GM23338 (cell line): Measurements from ENCODE around the gene RAB3IL1. TPM values are rescaled to one million over a fixed set of nuclear protein-coding genes. Genes with fewer than 3 reads are reported as not detected.

ENCODE experiments used
- ATAC-seq: fragments of 200-7000 bp; cut with Tn5 transposase; 3 replicates; pipeline ENCODE4 v1.9.1; 2020
- DNase-seq: peaks from one replicate; pipeline ENCODE4 v3.0.0-alpha.2; 2015; ENCODE audit warnings: low spot score
- H2AFZ ChIP-seq: fragments of 200-600 bp; sonication (generic); 2 replicates; pipeline ENCODE4 v1.8.0; 2016; ENCODE audit warnings: antibody characterized with exemption, mild to moderate bottlenecking, moderate library complexity
- H3F3A ChIP-seq: fragments of 200-600 bp; sonication (generic); replicated peaks from 2 replicates; pipeline ENCODE4 v1.8.0; 2017; ENCODE audit warnings: antibody characterized with exemption, mixed run types, low read depth
- H3K27ac ChIP-seq: fragments of 200-600 bp; sonication (generic); 2 replicates; pipeline ENCODE4 v1.6.1; 2016; ENCODE audit warnings: low read depth
- H3K27me3 ChIP-seq: fragments of 200-600 bp; sonication (generic); 2 replicates; pipeline ENCODE4 v1.8.0; 2016; ENCODE audit warnings: mild to moderate bottlenecking, mixed run types, moderate library complexity; ENCODE audit not compliant: insufficient read depth
- H3K36me3 ChIP-seq: fragments of 200-600 bp; sonication (generic); 2 replicates; pipeline ENCODE4 v1.8.0; 2016; ENCODE audit warnings: mild to moderate bottlenecking; ENCODE audit not compliant: insufficient read depth
- H3K4me1 ChIP-seq: fragments of 200-600 bp; sonication (generic); 2 replicates; pipeline ENCODE4 v1.8.0; 2016; ENCODE audit warnings: mild to moderate bottlenecking, moderate library complexity; ENCODE audit not compliant: insufficient read depth
- H3K4me2 ChIP-seq: fragments of 200-600 bp; sonication (generic); 2 replicates; pipeline ENCODE4 v1.7.1; 2017; ENCODE audit warnings: mixed run types
- H3K4me3 ChIP-seq: fragments of 200-600 bp; sonication (generic); 2 replicates; pipeline ENCODE4 v1.6.1; 2016; ENCODE audit warnings: mixed run types
- H3K79me2 ChIP-seq: fragments of 200-600 bp; sonication (generic); replicated peaks from 2 replicates; pipeline ENCODE4 v1.8.0; 2017; ENCODE audit warnings: mild to moderate bottlenecking; ENCODE audit not compliant: insufficient read depth
- H3K9me2 ChIP-seq: fragments of 200-600 bp; sonication (generic); 2 replicates; pipeline ENCODE4 v1.8.0; 2017; ENCODE audit not compliant: insufficient read depth
- H4K20me1 ChIP-seq: fragments of 200-600 bp; sonication (generic); replicated peaks from 2 replicates; pipeline ENCODE4 v1.8.0; 2017; ENCODE audit warnings: mild to moderate bottlenecking; ENCODE audit not compliant: insufficient read depth
- H3K27ac Mint-ChIP-seq: 2 replicates; pipeline ENCODE4 v1.8.0; 2020; ENCODE audit warnings: inconsistent platforms, mild to moderate bottlenecking, moderate library complexity, mixed read lengths
- H3K27me3 Mint-ChIP-seq: 3 replicates; pipeline ENCODE4 v1.8.0; 2022; ENCODE audit warnings: low read depth, mild to moderate bottlenecking, moderate library complexity, mixed read lengths, inconsistent platforms; ENCODE audit not compliant: insufficient read depth, poor library complexity
- H3K36me3 Mint-ChIP-seq: 3 replicates; pipeline ENCODE4 v1.8.0; 2021; ENCODE audit warnings: low read depth, mild to moderate bottlenecking, inconsistent platforms, moderate library complexity, mixed read lengths
- H3K4me1 Mint-ChIP-seq: 3 replicates; pipeline ENCODE4 v1.8.0; 2020; ENCODE audit warnings: mild to moderate bottlenecking, inconsistent platforms, mixed read lengths
- H3K4me3 Mint-ChIP-seq: 3 replicates; pipeline ENCODE4 v1.8.0; 2021; ENCODE audit warnings: moderate library complexity, mild to moderate bottlenecking, inconsistent platforms, mixed read lengths
- H3K9me3 Mint-ChIP-seq: 3 replicates; pipeline ENCODE4 v1.8.0; 2020; ENCODE audit warnings: moderate library complexity, mild to moderate bottlenecking, inconsistent platforms, mixed read lengths
- EZH2phosphoT487 ChIP-seq: fragments of 200-600 bp; sonication (generic); IDR thresholded peaks from one replicate; pipeline ENCODE4 v1.8.1; 2018; ENCODE audit warnings: antibody characterized with exemption; ENCODE audit not compliant: unreplicated experiment
- JUNB ChIP-seq: IDR thresholded peaks from one replicate; pipeline ENCODE4 v1.6.1; 2016; ENCODE audit warnings: antibody characterized with exemption; ENCODE audit not compliant: unreplicated experiment
- NANOG ChIP-seq: IDR thresholded peaks from 2 replicates; pipeline ENCODE4 v1.6.1; 2016; ENCODE audit warnings: antibody characterized with exemption, borderline replicate concordance
- POLR2AphosphoS5 ChIP-seq: IDR thresholded peaks from 2 replicates; pipeline ENCODE4 v1.6.1; 2016; ENCODE audit warnings: antibody characterized with exemption, low read depth
- STAT1 ChIP-seq: IDR thresholded peaks from one replicate; pipeline ENCODE4 v1.6.1; 2016; ENCODE audit warnings: antibody characterized with exemption; ENCODE audit not compliant: unreplicated experiment
- ZNF331 ChIP-seq: fragments of 250-450 bp; sonication (Bioruptor Pico); IDR thresholded peaks from 2 replicates; pipeline ENCODE4 v1.5.0; 2020; ENCODE audit warnings: low read depth, mild to moderate bottlenecking, moderate library complexity
- ZNF462 ChIP-seq: fragments of 250-450 bp; sonication (Bioruptor Pico); IDR thresholded peaks from 2 replicates; pipeline ENCODE4 v1.5.0; 2020; ENCODE audit warnings: mild to moderate bottlenecking, moderate library complexity
- polyA plus RNA-seq: library from polyadenylated mRNA; unstranded; fragments of >200 nt; fragmentation: Nextera tagmentation; extraction: Ambion mirVana; gene quantifications from 2 replicates; pipeline ENCODE4 v1.2.1, GENCODE V29; 2016
- total RNA-seq: library from RNA; depleted of rRNA; stranded (reverse); fragments of >200 nt; shearing (Covaris generic); gene quantifications from 2 replicates; pipeline ENCODE4 v1.2.3, GENCODE V29; 2014
- TF ChIP-seq, protein P1 (sequence below): IDR thresholded peaks from 2 replicates; pipeline ENCODE4 v1.6.1; 2016; ENCODE audit warnings: antibody characterized with exemption

The RAB3IL1 gene
- total and polyA plus RNA-seq, 2 experiments from 2014 or later: 2.7 to 3.4 TPM

DNA sequence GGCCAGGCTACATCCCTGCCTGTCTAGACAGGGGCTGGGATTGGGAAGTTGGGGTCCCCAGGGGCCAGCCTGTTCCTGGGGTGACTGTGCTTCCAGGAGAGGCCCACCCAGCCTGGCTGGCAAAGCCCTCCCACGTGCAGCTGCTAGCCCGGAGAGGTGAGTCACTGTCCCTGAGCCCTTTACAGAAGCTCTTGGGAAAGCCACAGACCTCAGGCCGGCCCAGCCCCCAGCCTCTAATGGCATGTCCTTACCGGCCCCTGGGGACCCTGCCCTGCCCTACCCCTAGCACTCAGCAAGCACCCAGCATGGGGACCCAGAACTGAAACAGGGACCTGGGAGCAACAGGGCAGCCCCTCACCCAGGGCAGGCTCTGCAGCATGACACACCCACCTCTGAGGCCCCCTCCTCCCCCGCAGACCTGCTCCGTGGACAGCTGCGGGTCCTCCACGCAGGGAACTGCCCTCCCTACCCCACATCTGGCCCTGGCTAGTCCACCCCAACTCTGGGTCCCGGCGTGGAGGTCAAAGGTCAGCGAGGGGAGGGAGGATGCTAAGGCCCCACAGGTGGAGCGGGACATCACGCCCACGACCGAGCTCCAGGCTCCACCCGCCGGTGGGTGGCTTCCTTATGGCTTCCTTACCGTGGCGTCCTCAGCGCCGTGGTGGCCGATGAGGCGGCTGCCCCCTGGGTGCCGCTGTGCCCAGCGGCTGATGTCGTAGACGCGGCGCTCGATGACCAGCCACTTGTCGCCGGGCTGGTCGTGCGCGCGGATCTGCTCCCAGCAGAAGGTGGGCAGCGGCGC is 26.6 kb downstream of the RAB3IL1 start:
- peaks cover 13% of the 10 kb centered on the region for H3K79me2 ChIP-seq
- peaks cover 4% of the 10 kb centered on the region; the same call in 1 of the 2 replicates for H3K4me1 ChIP-seq
- H3F3A ChIP-seq: 0 out of 2 replicates have a peak, but pooled peaks cover 5% of the 10 kb centered on the region

DNA sequence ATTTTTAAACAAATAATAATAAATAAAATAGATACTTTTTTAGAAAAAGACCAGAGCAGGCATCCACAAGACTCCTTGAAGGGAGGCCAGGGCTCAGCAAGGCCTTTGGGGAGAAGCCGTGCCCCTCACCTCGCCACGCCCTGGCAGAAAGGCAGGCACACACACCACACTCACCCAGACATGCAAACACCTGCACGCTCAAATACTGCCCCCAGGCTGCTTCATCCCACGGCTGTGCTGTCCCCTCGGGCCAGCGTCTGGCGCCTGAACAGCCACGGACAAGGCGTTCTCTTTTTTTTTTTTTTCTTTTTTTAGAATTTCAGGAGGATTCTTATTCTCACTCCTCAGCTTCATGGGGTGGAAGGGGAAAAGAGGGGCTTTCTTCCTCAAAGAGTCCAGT is 27.5 kb downstream of the RAB3IL1 start:
- Mint-ChIP-seq H3K4me3 (peak overlapping the region; percentile 46; the same call in 2 of the 3 replicates), H3K27me3 (peaks cover 3% of the 10 kb centered on the region), H3K4me1 (peaks cover 10% of the 10 kb centered on the region), H3K27ac (no peak overlapping the region), H3K9me3 (no peaks in the 10 kb centered on the region), H3K36me3 (peaks cover 4% of the 10 kb centered on the region)
- no peak for DNase-seq
- H4K20me1 ChIP-seq: no peaks in the 10 kb centered on the region; the same call in 1 of the 2 replicates
- H3K4me3 ChIP-seq: peak overlapping the region; percentile 82; the same call in 1 of the 2 replicates
- TF ChIP-seq ZNF331 (CRISPR knock-in tag): no peak
- TF ChIP-seq, protein P1, sequence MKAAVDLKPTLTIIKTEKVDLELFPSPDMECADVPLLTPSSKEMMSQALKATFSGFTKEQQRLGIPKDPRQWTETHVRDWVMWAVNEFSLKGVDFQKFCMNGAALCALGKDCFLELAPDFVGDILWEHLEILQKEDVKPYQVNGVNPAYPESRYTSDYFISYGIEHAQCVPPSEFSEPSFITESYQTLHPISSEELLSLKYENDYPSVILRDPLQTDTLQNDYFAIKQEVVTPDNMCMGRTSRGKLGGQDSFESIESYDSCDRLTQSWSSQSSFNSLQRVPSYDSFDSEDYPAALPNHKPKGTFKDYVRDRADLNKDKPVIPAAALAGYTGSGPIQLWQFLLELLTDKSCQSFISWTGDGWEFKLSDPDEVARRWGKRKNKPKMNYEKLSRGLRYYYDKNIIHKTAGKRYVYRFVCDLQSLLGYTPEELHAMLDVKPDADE: no peak
- no peak for ATAC-seq
- no peaks in the 10 kb centered on the region for H3K27me3 ChIP-seq
- 0 out of 2 replicates have a peak, but pooled peaks cover 5% of the 10 kb centered on the region for H3F3A ChIP-seq
- peaks cover 4% of the 10 kb centered on the region; the same call in 1 of the 2 replicates for H3K4me1 ChIP-seq
- no peaks in the 10 kb centered on the region for H3K36me3 ChIP-seq
- H3K4me2 ChIP-seq: peak overlapping the region; percentile 89
- no peaks in the 10 kb centered on the region for H3K9me2 ChIP-seq
- H3K27ac ChIP-seq: no peak overlapping the region
- peaks cover 13% of the 10 kb centered on the region for H3K79me2 ChIP-seq
- H2AFZ ChIP-seq: no peak overlapping the region

More for the DNA sequence above, 26.6 kb downstream of the RAB3IL1 start:
- H3K36me3 ChIP-seq: no peaks in the 10 kb centered on the region
- peaks cover 4% of the 10 kb centered on the region for H3K36me3 Mint-ChIP-seq
- H3K27ac Mint-ChIP-seq: no peak overlapping the region
- peaks cover 5% of the 10 kb centered on the region for H3K27me3 Mint-ChIP-seq
- H3K4me1 Mint-ChIP-seq: peaks cover 6% of the 10 kb centered on the region
- H3K9me3 Mint-ChIP-seq: no peaks in the 10 kb centered on the region; the same call in 2 of the 3 replicates
- no peak for DNase-seq
- 0 out of 2 replicates have a peak overlapping the region, but pooled peaks have one; percentile 28 for H2AFZ ChIP-seq
- H3K4me2 ChIP-seq: peak overlapping the region; percentile 89
- no peaks in the 10 kb centered on the region for H3K27me3 ChIP-seq
- TF ChIP-seq JUNB (no peak), STAT1 (no peak), POLR2AphosphoS5 (no peak)
- H4K20me1 ChIP-seq: no peaks in the 10 kb centered on the region; the same call in 1 of the 2 replicates
- peak; percentile 13 for ATAC-seq
- no peak overlapping the region for H3K27ac ChIP-seq
- peak overlapping the region; percentile 75 for H3K4me3 Mint-ChIP-seq
- H3K4me3 ChIP-seq: peak overlapping the region; percentile 82
- H3K9me2 ChIP-seq: no peaks in the 10 kb centered on the region

DNA sequence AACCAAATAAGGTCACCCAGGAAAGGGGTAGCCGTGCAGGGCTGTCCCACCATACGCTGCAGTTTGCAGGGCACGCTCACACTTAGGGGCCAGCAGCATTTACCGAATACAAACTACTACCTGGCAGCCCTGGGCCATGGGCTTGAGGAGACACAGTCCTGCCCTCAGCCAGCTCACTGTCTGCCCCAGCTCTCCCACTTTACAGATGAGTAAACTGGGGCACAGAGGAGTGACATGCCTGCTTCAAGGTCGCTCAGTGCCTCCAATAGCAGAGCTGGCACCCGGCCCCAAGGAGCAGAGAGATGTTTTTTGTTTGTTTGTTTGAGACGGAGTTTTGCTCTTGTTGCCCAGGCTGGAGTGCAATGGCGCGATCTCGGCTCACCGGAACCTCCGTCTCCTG is 28.8 kb downstream of the RAB3IL1 start:
- ATAC-seq: no peak
- no peak for DNase-seq
- peaks cover 4% of the 10 kb centered on the region; the same call in 1 of the 2 replicates for H3K4me1 ChIP-seq
- H3K4me2 ChIP-seq: no peak overlapping the region
- H3K79me2 ChIP-seq: peaks cover 13% of the 10 kb centered on the region
- no peaks in the 10 kb centered on the region for H3K36me3 ChIP-seq
- H3F3A ChIP-seq: 0 out of 2 replicates have a peak, but pooled peaks cover 5% of the 10 kb centered on the region
- peaks cover 3% of the 10 kb centered on the region for H3K27me3 Mint-ChIP-seq
- H3K9me3 Mint-ChIP-seq: no peaks in the 10 kb centered on the region
- H3K36me3 Mint-ChIP-seq: peaks cover 4% of the 10 kb centered on the region; the same call in 2 of the 3 replicates
- no peak overlapping the region for H3K27ac Mint-ChIP-seq
- H3K27me3 ChIP-seq: no peaks in the 10 kb centered on the region
- no peak overlapping the region for H2AFZ ChIP-seq
- H3K4me3 Mint-ChIP-seq: no peak overlapping the region
- H3K9me2 ChIP-seq: no peaks in the 10 kb centered on the region
- H3K4me3 ChIP-seq: no peak overlapping the region
- peaks cover 14% of the 10 kb centered on the region for H3K4me1 Mint-ChIP-seq
- H3K27ac ChIP-seq: no peak overlapping the region
- no peaks in the 10 kb centered on the region; the same call in 1 of the 2 replicates for H4K20me1 ChIP-seq
- TF ChIP-seq EZH2phosphoT487 (no peak), POLR2AphosphoS5 (no peak), ZNF462 (CRISPR knock-in tag) (no peak), STAT1 (no peak), NANOG (no peak), JUNB (no peak)
